ENCODE data around the gene PCYT1B.

The PCYT1B gene

DNA sequence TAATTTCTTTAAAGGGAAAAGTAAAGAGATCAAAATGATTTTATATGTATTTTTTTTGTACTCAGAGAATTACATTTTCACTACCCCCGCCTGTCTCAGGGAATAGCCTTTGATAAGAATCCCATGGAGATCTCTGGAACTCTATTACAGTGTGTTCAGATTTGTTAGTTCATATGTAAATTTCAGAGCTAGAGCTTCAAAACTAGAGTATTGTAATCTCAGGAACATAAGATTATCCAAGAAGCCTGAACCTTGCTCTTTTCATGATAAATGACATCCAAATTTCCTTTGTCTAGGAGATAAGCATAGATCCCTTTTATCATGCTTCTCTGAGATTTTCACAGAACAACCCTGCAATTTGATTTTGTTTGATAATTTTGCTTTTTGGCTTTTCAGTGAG lies 99.2 kb downstream of the PCYT1B start:
- no peak for TF ChIP-seq CTCF (IDR thresholded peaks at IDR 0.05; ENCODE audit: low read length, missing control alignments)
- no peak for DNase-seq (ENCODE audit: low read depth)

DNA sequence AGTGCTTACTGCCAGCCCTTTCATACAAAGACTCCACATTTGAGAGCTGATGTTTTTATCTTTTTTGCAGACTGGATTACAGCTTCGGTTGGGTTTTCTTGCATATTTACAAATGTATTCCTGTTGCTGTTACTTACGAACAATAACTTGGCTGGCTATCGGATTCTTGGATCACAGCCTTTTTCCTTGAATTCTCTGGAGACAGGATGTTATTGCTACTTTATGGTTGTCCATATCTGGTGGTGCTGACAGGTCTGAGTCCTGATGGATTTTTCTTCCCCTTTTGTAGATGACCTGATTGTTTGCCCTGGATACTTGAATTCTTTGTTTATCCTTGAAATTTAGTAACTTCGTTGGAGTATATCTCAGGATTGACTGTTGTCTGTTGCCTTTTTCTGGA lies 104.4 kb downstream of the PCYT1B start:
- TF ChIP-seq CTCF (IDR thresholded peaks at IDR 0.05; ENCODE audit: low read length, missing control alignments), result no peak
- DNase-seq (ENCODE audit: low read depth), result peak; percentile 67
- no peak overlapping the region for H3K4me3 ChIP-seq (replicated peaks; ENCODE audit: low read depth, low read length)

More for the DNA sequence above, 99.2 kb downstream of the PCYT1B start:
- no peak overlapping the region for H3K4me3 ChIP-seq (replicated peaks; ENCODE audit: low read depth, low read length)

DNA sequence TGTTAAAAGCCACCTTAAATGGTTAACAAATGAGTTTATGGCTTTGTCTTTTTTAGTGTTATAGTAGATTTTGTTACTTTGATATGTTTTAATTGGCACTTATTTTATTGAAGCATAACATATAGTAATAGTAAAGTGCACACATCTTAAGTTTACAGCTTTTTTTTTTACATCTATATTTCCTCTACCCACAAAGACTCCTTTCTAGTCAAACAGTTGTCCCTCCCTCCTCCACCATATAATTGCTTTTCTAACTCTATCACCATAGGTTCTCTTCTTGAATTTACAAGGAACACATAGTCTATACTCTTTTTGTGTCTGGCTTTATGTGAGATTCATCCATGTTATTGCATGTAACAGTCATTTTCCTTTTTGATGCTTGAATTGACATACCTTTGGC lies 110.6 kb downstream of the PCYT1B start:
- no peak overlapping the region for H3K4me3 ChIP-seq (replicated peaks; ENCODE audit: low read depth, low read length)
- TF ChIP-seq CTCF (IDR thresholded peaks at IDR 0.05; ENCODE audit: low read length, missing control alignments), result no peak
- DNase-seq (ENCODE audit: low read depth), result no peak

GRCh38 chrX:24528605-24529004 lies 118.5 kb downstream of the PCYT1B start:
- no peak for DNase-seq (ENCODE audit: low read depth)
- H3K4me3 ChIP-seq (replicated peaks; ENCODE audit: low read depth, low read length), result no peak overlapping the region
- TF ChIP-seq CTCF (IDR thresholded peaks at IDR 0.05; ENCODE audit: low read length, missing control alignments), result no peak

- no peak overlapping the region for H3K4me3 ChIP-seq (replicated peaks; ENCODE audit: low read depth, low read length)
These were observed 120.5 kb downstream of the PCYT1B start for GRCh38 chrX:24526616-24527015.

DNA sequence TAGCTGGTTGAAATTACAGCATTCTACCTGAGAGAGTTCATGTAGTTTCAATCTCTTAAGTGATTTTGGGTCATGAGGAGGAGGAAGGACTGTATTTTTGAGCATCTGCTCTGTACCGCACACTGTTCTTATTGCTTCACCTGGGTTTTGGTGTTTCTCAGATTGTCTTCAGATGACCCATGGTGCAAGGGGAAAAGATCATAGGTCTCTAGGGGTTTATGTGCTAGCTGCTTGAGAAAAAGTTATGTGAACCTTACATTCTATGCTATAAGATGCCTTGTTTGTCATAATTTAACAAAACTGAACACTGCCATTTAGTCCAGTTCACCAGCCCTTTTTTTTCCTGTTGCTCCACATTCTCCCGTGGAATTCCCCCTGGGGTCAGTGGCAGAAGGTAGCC lies 121.7 kb downstream of the PCYT1B start:
- DNase-seq (ENCODE audit: low read depth), result no peak
- TF ChIP-seq CTCF (IDR thresholded peaks at IDR 0.05; ENCODE audit: low read length, missing control alignments), result no peak
- no peak overlapping the region for H3K4me3 ChIP-seq (replicated peaks; ENCODE audit: low read depth, low read length)

More at GRCh38 chrX:24526616-24527015, 120.5 kb downstream of the PCYT1B start:
- no peak for TF ChIP-seq CTCF (IDR thresholded peaks at IDR 0.05; ENCODE audit: low read length, missing control alignments)
- no peak for DNase-seq (ENCODE audit: low read depth)

- no peak for TF ChIP-seq CTCF (IDR thresholded peaks at IDR 0.05; ENCODE audit: low read length, missing control alignments)
- no peak for DNase-seq (ENCODE audit: low read depth)
- H3K4me3 ChIP-seq (replicated peaks; ENCODE audit: low read depth, low read length), result no peak overlapping the region
These were observed 126.7 kb downstream of the PCYT1B start for GRCh38 chrX:24520472-24520871.

Data from fibroblast of pulmonary artery (primary cell).